Kidney (tissue), 14 donors: ENCODE measurements around the gene ABCA8. TPM values are rescaled to one million over a fixed set of nuclear protein-coding genes. Genes with fewer than 3 reads are reported as not detected.
"Not testable (repeated sequence)": the region's sequence is repeated elsewhere in the genome, so short reads cannot be mapped to it uniquely, and the experiment has no call there.

ENCODE experiments used
- DNase-seq, 5 donors: peaks; one replicate each; pipeline ENCODE4 v3.0.0-alpha.2; 2013 to 2020
- FAIRE-seq: peaks from 2 replicates; lab custom pipeline; 2012; peaks lifted over from hg19 to GRCh38; lab: Jason Lieb, UNC
- H3K27ac ChIP-seq, 2 donors: one replicate each; pipeline ENCODE4 v1.7.0; 2013; ENCODE audit warnings: low read depth in 2 of 2, low read length in 2 of 2, inconsistent platforms in 1 of 2
- H3K27me3 ChIP-seq: one replicate; pipeline ENCODE4 v1.7.1; 2013; ENCODE audit warnings: low read length, inconsistent platforms; ENCODE audit not compliant: control insufficient read depth, insufficient read depth
- H3K36me3 ChIP-seq, 3 donors: one replicate each; pipeline versions ENCODE4 v1.7.0 to v1.7.1; 2013; ENCODE audit warnings: low read length in 3 of 3, control low read depth in 1 of 3, inconsistent platforms in 1 of 3; ENCODE audit not compliant: insufficient read depth in 3 of 3, control insufficient read depth in 2 of 3
- H3K4me1 ChIP-seq, 3 donors: one replicate each; pipeline versions ENCODE4 v1.7.0 to v1.7.1; 2013; ENCODE audit warnings: low read length in 3 of 3, inconsistent platforms in 1 of 3, low read depth in 1 of 3; ENCODE audit not compliant: control insufficient read depth in 2 of 3, insufficient read depth in 2 of 3
- H3K4me3 ChIP-seq, 3 donors: one replicate each; pipeline versions ENCODE4 v1.7.0 to v1.8.1; 2013; ENCODE audit warnings: low read length in 3 of 3, control low read depth in 1 of 3, inconsistent platforms in 1 of 3
- H3K9ac ChIP-seq, 3 donors: one replicate each; pipeline versions ENCODE4 v1.7.0 to v1.7.1; 2013; ENCODE audit warnings: low read length in 3 of 3, control low read depth in 1 of 3, inconsistent platforms in 1 of 3
- H3K9me3 ChIP-seq, 3 donors: one replicate each; pipeline versions ENCODE4 v1.7.0 to v1.7.1; 2013; ENCODE audit warnings: low read length in 3 of 3, control low read depth in 1 of 3, inconsistent platforms in 1 of 3; ENCODE audit not compliant: control insufficient read depth in 2 of 3, insufficient read depth in 1 of 3
- intact Hi-C: fragments of 100-400 bp; cut with DNase I; formaldehyde crosslinking; loops from one replicate; pipeline ENCODE4 v1.11.1; 2022
- polyA plus RNA-seq: library from polyadenylated mRNA; stranded (reverse); fragments of 350-450 nt; fragmentation: Illumina TruSeq; extraction: RNeasy Lipid Tissue Mini Kit (QIAGEN cat#74804); gene quantifications from one replicate; pipeline ENCODE4 v1.2.3, GENCODE V29; 2014; ENCODE audit warnings: low read depth, low replicate concordance; ENCODE audit not compliant: insufficient read depth
- total RNA-seq: library from RNA; stranded (reverse); fragmentation: NEBNext Ultra II Directional; extraction: Animal tissue kit (Norgen Biotek cat#: 25700); gene quantifications from one replicate; pipeline ENCODE4 v1.2.1, GENCODE V29; 2021
- TF ChIP-seq, protein P1 (sequence below): IDR thresholded peaks from 3 replicates; pipeline ENCODE4 v1.5.1; 2012; ENCODE audit warnings: mild to moderate bottlenecking, moderate library complexity, borderline replicate concordance; ENCODE audit not compliant: insufficient read depth; ENCODE audit errors: extremely low read depth
- donor health status: control.
- donor health status: control.
- donor health status: control.
- donor health status: control.
- donor health status: control.
- donor health status: DM: yes; HTN: yes; CAD: no.
- donor health status: Normal renal cell carcinoma (clear cell type).

Gene ABCA8
- total and polyA plus RNA-seq, 2 donors from 2014 or later, result 3.7 to 9.4 TPM

DNA sequence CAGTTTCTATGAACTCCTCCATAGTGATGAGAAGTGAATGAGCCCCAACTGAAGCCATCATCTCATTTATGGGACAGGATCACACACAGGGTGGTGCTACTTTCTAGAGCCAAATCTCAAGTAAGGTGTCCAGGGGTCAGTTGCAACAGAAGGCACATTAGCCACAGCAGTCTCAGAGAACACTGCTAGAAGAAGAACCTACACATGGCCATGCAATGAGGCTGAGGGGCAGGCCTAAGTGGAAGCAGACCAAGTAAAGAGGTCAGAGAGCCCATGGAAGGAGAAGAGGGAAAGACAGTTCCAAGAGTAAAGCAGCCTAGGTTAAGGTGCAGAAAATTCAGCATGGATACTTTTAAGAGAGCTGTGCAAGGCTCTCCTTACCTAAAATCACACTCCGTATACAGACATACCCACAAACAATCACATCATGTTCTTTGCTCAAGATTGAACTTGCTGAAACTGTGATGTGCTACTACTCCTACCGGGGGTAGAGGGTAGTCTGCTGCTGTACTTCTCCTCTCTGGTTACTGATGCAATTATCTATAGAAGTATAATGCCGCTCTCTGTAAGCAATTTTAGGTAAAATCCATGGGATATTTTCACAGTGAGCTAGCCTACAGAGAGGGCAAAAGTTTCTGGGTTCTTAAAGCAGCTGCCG lies 1.7 kb downstream of the ABCA8 start:
- intact Hi-C loops, result no loop called here
- Histone ChIP-seq H3K4me1 (no peaks in the 10 kb centered on the region), H3K9ac (no peak overlapping the region), H3K9me3 (no peaks in the 10 kb centered on the region), H3K4me3 (peak overlapping the region in 2 of 3 donors; percentile 14 to 33), H3K27me3 (no peaks in the 10 kb centered on the region), H3K27ac (no peak overlapping the region), H3K36me3 (no peaks in the 10 kb centered on the region)
- FAIRE-seq (no peak), DNase-seq (no peak)
- TF ChIP-seq, protein P1, sequence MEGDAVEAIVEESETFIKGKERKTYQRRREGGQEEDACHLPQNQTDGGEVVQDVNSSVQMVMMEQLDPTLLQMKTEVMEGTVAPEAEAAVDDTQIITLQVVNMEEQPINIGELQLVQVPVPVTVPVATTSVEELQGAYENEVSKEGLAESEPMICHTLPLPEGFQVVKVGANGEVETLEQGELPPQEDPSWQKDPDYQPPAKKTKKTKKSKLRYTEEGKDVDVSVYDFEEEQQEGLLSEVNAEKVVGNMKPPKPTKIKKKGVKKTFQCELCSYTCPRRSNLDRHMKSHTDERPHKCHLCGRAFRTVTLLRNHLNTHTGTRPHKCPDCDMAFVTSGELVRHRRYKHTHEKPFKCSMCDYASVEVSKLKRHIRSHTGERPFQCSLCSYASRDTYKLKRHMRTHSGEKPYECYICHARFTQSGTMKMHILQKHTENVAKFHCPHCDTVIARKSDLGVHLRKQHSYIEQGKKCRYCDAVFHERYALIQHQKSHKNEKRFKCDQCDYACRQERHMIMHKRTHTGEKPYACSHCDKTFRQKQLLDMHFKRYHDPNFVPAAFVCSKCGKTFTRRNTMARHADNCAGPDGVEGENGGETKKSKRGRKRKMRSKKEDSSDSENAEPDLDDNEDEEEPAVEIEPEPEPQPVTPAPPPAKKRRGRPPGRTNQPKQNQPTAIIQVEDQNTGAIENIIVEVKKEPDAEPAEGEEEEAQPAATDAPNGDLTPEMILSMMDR, result no peak

DNA sequence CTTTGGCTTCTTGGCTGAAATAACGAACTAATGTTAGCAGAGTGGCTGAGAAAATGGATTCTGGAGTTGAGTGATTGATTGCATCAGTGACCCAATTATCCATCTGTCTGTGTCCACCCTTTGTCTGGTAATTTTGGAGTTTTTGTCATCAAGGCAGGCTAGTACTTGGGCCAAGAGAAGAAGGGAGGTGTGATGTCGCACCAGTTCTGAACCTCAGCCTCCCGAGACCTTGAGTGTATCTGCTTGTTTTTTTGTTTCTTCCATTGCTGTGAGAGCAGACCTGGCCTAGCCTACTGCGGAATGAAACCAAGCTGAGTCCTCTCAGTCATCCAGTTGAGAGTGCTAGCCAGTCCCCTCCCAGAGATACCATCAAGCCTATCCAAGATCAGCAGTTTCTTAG lies 4.5 kb downstream of the ABCA8 start:
- no peaks in the 10 kb centered on the region for H3K9me3 ChIP-seq
- intact Hi-C loops, result no loop called here
- no peak for FAIRE-seq
- H3K4me3 ChIP-seq, result no peak overlapping the region
- DNase-seq, result no peak
- H3K27me3 ChIP-seq, result no peaks in the 10 kb centered on the region
- H3K36me3 ChIP-seq, result no peaks in the 10 kb centered on the region
- no peaks in the 10 kb centered on the region for H3K4me1 ChIP-seq
- H3K27ac ChIP-seq, result no peak overlapping the region
- no peak overlapping the region for H3K9ac ChIP-seq
- TF ChIP-seq, protein P1, result no peak

DNA sequence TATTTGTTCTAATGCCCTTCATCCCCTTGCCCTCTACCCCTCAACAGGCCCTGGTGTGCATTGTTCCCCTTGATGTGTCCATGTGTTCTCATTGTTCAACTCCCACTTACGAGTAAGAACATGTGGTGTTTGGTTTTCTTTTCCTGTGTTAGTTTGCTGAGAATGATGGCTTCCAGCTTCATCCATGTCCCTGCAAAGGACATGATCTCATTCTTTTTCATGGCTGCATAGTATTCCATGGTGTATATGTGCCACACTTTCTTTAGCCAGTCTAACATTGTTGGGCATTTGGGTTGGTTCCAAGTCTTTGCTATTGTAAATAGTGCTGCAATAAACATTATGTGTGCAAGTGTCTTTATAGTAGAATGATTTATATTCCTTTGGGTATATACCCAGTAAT lies 7.3 kb downstream of the ABCA8 start:
- FAIRE-seq, H3K4me3 ChIP-seq, H3K9ac ChIP-seq, H3K4me1 ChIP-seq, intact Hi-C loops, H3K9me3 ChIP-seq, H3K36me3 ChIP-seq, H3K27ac ChIP-seq, DNase-seq, H3K27me3 ChIP-seq: not testable (repeated sequence)

DNA sequence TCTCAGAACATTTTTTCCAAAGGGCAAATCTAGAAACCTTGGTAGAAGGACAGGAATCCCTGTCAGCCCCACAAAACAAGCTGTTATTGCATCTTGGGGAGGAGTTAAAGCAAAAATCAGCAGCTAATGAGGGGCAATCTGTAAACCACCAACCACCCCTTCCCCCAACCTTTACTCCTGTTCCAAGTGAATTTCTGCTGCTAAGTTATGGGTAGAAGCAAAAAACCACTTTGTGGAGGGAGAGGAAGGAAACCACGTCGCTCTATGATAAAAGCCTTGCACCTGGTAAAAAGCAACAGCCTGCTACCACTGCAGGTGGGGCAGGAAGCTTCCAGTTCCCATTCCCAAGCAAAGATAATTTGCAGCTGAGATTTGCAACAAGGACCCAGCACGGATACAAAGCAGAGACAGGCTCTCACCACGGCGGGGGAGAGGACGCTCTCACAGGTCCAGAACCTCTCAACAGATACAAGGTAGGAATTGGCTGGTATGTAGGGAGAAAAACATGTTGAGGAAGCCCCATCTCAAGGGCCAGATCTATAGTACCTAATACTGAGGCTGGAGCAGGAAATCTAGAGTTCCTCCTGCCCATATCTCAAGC lies 10.7 kb downstream of the ABCA8 start:
- Histone ChIP-seq H3K27me3 (no peaks in the 10 kb centered on the region), H3K36me3 (no peaks in the 10 kb centered on the region), H3K4me3 (no peak overlapping the region), H3K27ac (no peak overlapping the region), H3K9ac (no peak overlapping the region), H3K4me1 (no peaks in the 10 kb centered on the region), H3K9me3 (no peaks in the 10 kb centered on the region)
- no peak for FAIRE-seq
- DNase-seq, result no peak
- intact Hi-C loops, result no loop called here
- TF ChIP-seq, protein P1, result no peak

DNA sequence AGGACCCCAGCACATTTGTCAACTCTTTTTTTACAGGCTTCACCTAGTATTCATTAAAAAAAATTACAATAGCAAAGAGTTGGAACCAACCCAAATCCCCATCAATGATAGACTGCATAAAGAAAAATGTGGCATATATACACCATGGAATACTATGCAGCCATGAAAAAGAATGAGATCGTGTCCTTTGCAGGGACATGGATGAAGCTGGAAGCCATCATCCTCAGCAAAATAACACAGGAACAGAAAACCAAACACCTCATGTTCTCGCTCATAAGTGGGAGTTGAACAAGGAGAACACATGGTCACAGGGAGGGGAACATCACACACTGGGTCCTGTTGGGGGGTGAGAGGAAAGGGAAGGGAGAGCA lies 11.4 kb downstream of the ABCA8 start:
- H3K4me3 ChIP-seq, H3K27ac ChIP-seq, H3K36me3 ChIP-seq, H3K9me3 ChIP-seq, H3K4me1 ChIP-seq, intact Hi-C loops, H3K27me3 ChIP-seq, H3K9ac ChIP-seq, DNase-seq, FAIRE-seq: not testable (repeated sequence)
